ENCODE measurements around the gene ATG2A. TPM values are rescaled to one million over a fixed set of nuclear protein-coding genes. Genes with fewer than 3 reads are reported as not detected.

The ATG2A gene
- total and polyA plus RNA-seq, 10 of the 15 experiments (the other 5 are each of a cell fraction or from before 2014, with no cell fraction given) = 0.08 to 19.0 (median 4.6) TPM

DNA sequence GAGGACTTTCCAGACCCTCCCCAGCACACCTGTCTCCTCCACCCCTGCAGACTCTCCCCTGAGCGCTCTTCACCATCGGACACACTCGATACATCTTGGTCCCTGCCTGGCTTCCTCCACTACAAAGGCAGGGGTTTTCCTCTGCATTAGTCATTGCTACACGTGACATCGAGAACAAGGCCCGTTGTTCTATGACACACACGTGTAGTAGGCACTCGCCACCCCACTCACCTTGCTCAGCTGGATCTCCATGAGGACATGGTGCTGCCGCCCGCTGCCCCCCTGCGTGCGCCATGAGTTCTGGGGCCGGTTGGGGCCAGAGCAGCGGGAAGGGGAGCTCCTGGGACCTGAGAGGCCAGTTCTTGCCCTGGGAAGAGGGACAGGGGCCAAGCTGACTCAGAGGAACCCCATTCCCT is 16.7 kb downstream of the ATG2A start:
- FAIRE-seq (peak; percentile 7), DNase-seq (ENCODE audit: low read depth, low spot score) (no peak), ATAC-seq (peak; percentile 96)
- peaks cover 0 to 3% of the 10 kb centered on the region in 2 experiments; a peak in 1 of 4 replicates for H3K36me3 ChIP-seq (ENCODE audit: control insufficient read depth in 2 of 2, insufficient read depth in 2 of 2, low read length in 1 of 2)
- H3K27me3 ChIP-seq (replicated peaks in 1 of 2; ENCODE audit: control insufficient read depth in 2 of 2, insufficient read depth in 2 of 2, low read length in 1 of 2) = no peaks in the 10 kb centered on the region
- in situ Hi-C loops (cut with MboI) = no loop called here
- BruUV-seq (replicated peaks) = no TSS peak
- intact Hi-C loops (cut with micrococcal nuclease; ENCODE audit: unreplicated experiment) = no loop called here
- H3K4me2 ChIP-seq (ENCODE audit: control insufficient read depth, insufficient read depth) = no peak overlapping the region
- peaks cover 9% of the 10 kb centered on the region for H3K4me1 ChIP-seq (ENCODE audit: control insufficient read depth, insufficient read depth, low read length)
- H4K20me1 ChIP-seq (ENCODE audit: control insufficient read depth, insufficient read depth) = no peaks in the 10 kb centered on the region
- H3K9me3 ChIP-seq (replicated peaks; ENCODE audit: control insufficient read depth, insufficient read depth, low read length) = no peaks in the 10 kb centered on the region
- RAD21 ChIA-PET (ENCODE audit: unreplicated experiment) = interaction anchor here (1.2 to 1.5 kb wide), 4 partner anchors 12 to 53 kb away, joined by 3 to 5 read pairs (median 4); no protein-coding TSS in a partner anchor
- 45% methylated on average over 14 of the region's 14 CpGs for WGBS (ENCODE audit: insufficient coverage, insufficient replicate concordance, low lambda C conversion rate, missing lambda C conversion rate)
- H3K4me3 ChIP-seq = no peak overlapping the region
- peak overlapping the region; percentile 46 for H3K27ac ChIP-seq (ENCODE audit: control insufficient read depth, insufficient read depth)
- SMC1A ChIA-PET (ENCODE audit: uncharacterized antibody, unreplicated experiment) = interaction anchor here (1.0 to 4.1 kb wide), 4 partner anchors 12 to 51 kb away, joined by 3 to 18 read pairs (median 4); partner anchors contain the start of gene PPP2R5B
- H3K79me2 ChIP-seq (ENCODE audit: control insufficient read depth, insufficient read depth, low read length) = no peaks in the 10 kb centered on the region
- no peak overlapping the region for H3K9ac ChIP-seq (ENCODE audit: control insufficient read depth, insufficient read depth, low read length)
- CTCF ChIA-PET = interaction anchor here (0.6 to 30.0 kb wide), 6 partner anchors 12 to 484 kb away, joined by 3 to 1208 read pairs (median 4); partner anchors contain the start of genes CDC42BPG and PPP2R5B
- H2AFZ ChIP-seq (ENCODE audit: control insufficient read depth, low read depth, low read length) = peak overlapping the region; percentile 17; the same call in 1 of the 2 replicates
- POLR2A ChIA-PET = interaction anchor here (0.5 to 1.9 kb wide), 6 partner anchors 12 to 352 kb away, joined by 3 to 9 read pairs (median 4); no protein-coding TSS in a partner anchor
- TF ChIP-seq GATAD2B (conservative IDR thresholded peaks at IDR 0.05; ENCODE audit: low read depth) (no peak; the same call in 1 of the 2 replicates), IKZF1 (conservative IDR thresholded peaks at IDR 0.05) (peak; percentile 58), MXI1 (IDR thresholded peaks at IDR 0.05; ENCODE audit: low read depth, low read length) (peak; percentile 66; the same call in 1 of the 2 replicates), HCFC1 (IDR thresholded peaks at IDR 0.05; ENCODE audit: low read length) (no peak), MAX (IDR thresholded peaks at IDR 0.05; ENCODE audit: low read depth, low read length) (peak; percentile 90), RELA (IDR thresholded peaks at IDR 0.05; ENCODE audit: borderline replicate concordance, partially characterized antibody) (peak; percentile 78), PAX5 (IDR thresholded peaks at IDR 0.05; ENCODE audit: borderline replicate concordance, low read depth, low read length) (0 out of 2 replicates have a peak, but pooled peaks have one; percentile 27), ATF7 (IDR thresholded peaks at IDR 0.05; ENCODE audit: low read depth) (peak; percentile 82), ZNF274 (IDR thresholded peaks at IDR 0.05; ENCODE audit: insufficient read depth, insufficient read length) (no peak), IKZF2 (IDR thresholded peaks at IDR 0.05) (peak in 1 of 2 experiments; percentile 36; a peak in 1 of 4 replicates), CBX5 (IDR thresholded peaks at IDR 0.05; ENCODE audit: low read depth) (no peak), RELB (IDR thresholded peaks at IDR 0.05; ENCODE audit: low read depth) (peak; percentile 89), TARDBP (IDR thresholded peaks at IDR 0.05; ENCODE audit: borderline replicate concordance) (no peak), HDGF (IDR thresholded peaks at IDR 0.05) (peak; percentile 96), FOXM1 (IDR thresholded peaks at IDR 0.05; ENCODE audit: low read depth, low read length) (no peak)
- TF ChIP-seq, protein P1, sequence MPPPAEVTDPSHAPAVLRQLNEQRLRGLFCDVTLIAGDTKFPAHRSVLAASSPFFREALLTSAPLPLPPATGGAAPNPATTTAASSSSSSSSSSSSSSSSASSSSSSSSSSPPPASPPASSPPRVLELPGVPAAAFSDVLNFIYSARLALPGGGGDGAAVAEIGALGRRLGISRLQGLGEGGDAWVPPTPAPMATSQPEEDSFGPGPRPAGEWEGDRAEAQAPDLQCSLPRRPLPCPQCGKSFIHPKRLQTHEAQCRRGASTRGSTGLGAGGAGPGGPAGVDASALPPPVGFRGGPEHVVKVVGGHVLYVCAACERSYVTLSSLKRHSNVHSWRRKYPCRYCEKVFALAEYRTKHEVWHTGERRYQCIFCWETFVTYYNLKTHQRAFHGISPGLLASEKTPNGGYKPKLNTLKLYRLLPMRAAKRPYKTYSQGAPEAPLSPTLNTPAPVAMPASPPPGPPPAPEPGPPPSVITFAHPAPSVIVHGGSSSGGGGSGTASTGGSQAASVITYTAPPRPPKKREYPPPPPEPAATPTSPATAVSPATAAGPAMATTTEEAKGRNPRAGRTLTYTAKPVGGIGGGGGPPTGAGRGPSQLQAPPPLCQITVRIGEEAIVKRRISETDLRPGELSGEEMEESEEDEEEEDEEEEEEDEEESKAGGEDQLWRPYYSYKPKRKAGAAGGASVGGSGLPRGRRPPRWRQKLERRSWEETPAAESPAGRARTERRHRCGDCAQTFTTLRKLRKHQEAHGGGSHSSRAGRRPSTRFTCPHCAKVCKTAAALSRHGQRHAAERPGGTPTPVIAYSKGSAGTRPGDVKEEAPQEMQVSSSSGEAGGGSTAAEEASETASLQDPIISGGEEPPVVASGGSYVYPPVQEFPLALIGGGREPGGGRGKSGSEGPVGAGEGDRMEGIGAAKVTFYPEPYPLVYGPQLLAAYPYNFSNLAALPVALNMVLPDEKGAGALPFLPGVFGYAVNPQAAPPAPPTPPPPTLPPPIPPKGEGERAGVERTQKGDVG (CRISPR knock-in tag; IDR thresholded peaks at IDR 0.05) = no peak
- TF ChIP-seq, protein P2, sequence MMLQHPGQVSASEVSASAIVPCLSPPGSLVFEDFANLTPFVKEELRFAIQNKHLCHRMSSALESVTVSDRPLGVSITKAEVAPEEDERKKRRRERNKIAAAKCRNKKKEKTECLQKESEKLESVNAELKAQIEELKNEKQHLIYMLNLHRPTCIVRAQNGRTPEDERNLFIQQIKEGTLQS (IDR thresholded peaks at IDR 0.05; ENCODE audit: borderline replicate concordance, extremely low read depth, low read depth, low read length) = peak; percentile 53; the same call in 1 of the 2 replicates
- TF ChIP-seq, protein P3, sequence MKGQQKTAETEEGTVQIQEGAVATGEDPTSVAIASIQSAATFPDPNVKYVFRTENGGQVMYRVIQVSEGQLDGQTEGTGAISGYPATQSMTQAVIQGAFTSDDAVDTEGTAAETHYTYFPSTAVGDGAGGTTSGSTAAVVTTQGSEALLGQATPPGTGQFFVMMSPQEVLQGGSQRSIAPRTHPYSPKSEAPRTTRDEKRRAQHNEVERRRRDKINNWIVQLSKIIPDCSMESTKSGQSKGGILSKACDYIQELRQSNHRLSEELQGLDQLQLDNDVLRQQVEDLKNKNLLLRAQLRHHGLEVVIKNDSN (IDR thresholded peaks at IDR 0.05; ENCODE audit: borderline replicate concordance, extremely low read length, insufficient read depth, low read depth, low read length) = peak; percentile 71
